OCI-LY7 (cell line): Measurements from ENCODE around the gene REELD1. TPM values are rescaled to one million over a fixed set of nuclear protein-coding genes. Genes with fewer than 3 reads are reported as not detected.

Experiments used
- BruUV-seq: library from RNA; stranded (reverse); fragments of 400-500 nt; replicated peaks from 2 replicates; lab custom pipeline; 2021; lab: Mats Ljungman, UMichigan
- CTCF ChIA-PET: fragments of 300-600 bp; sonication (Branson Sonifier 250); formaldehyde crosslinking; loops from one replicate; lab custom pipeline; 2022; ENCODE audit warnings: antibody characterized with exemption; ENCODE audit not compliant: unreplicated experiment; lab: Charles Lee
- POLR2A ChIA-PET: fragments of 300-600 bp; sonication (Branson Sonifier 250); formaldehyde crosslinking; loops from one replicate; lab custom pipeline; 2022; ENCODE audit warnings: antibody characterized with exemption; lab: Charles Lee
- DNase-seq: peaks from one replicate; pipeline ENCODE4 v3.0.0-alpha.2; 2015; ENCODE audit warnings: low spot score
- H2AFZ ChIP-seq: fragments of 200-600 bp; sonication (generic), shearing (Covaris generic); 2 replicates; pipeline ENCODE4 v1.6.1; 2014; ENCODE audit warnings: mild to moderate bottlenecking, antibody characterized with exemption, low read length, moderate library complexity
- H3K27ac ChIP-seq: fragments of 200-600 bp; sonication (generic); 2 replicates; pipeline ENCODE4 v1.5.1; 2014; ENCODE audit warnings: mixed run types, low read depth, mild to moderate bottlenecking, moderate library complexity, low read length, inconsistent platforms; ENCODE audit not compliant: poor library complexity, severe bottlenecking
- H3K36me3 ChIP-seq: fragments of 200-600 bp; sonication (generic); 2 replicates; pipeline ENCODE4 v1.6.1; 2014; ENCODE audit warnings: mild to moderate bottlenecking, antibody characterized with exemption, low read length, moderate library complexity, mixed read lengths; ENCODE audit not compliant: insufficient read depth
- H3K4me1 ChIP-seq: fragments of 200-600 bp; sonication (generic); 2 replicates; pipeline ENCODE4 v1.5.1; 2014; ENCODE audit warnings: mild to moderate bottlenecking, low read length; ENCODE audit not compliant: insufficient read depth, poor library complexity, severe bottlenecking
- H3K4me2 ChIP-seq: fragments of 200-600 bp; sonication (generic); 2 replicates; pipeline ENCODE4 v1.6.1; 2014; ENCODE audit warnings: mild to moderate bottlenecking, low read length
- H3K4me3 ChIP-seq: fragments of 200-600 bp; sonication (generic); 2 replicates; pipeline ENCODE4 v1.5.1; 2014; ENCODE audit warnings: mild to moderate bottlenecking, low read depth, low read length; ENCODE audit not compliant: poor library complexity, severe bottlenecking
- H3K79me2 ChIP-seq: fragments of 200-600 bp; sonication (generic); 2 replicates; pipeline ENCODE4 v1.6.1; 2016; ENCODE audit warnings: low read depth, mild to moderate bottlenecking, low read length, moderate library complexity, mixed read lengths; ENCODE audit not compliant: insufficient read depth
- H3K9me2 ChIP-seq: fragments of 200-600 bp; sonication (generic); 2 replicates; pipeline ENCODE4 v1.6.1; 2016; ENCODE audit warnings: mild to moderate bottlenecking, low read length, mixed read lengths; ENCODE audit not compliant: insufficient read depth
- H3K9me3 ChIP-seq: fragments of 200-600 bp; sonication (generic); 2 replicates; pipeline ENCODE4 v1.6.1; 2014; ENCODE audit warnings: mild to moderate bottlenecking, mixed run types, low read length, mixed read lengths
- H4K20me1 ChIP-seq: fragments of 200-600 bp; sonication (generic); 2 replicates; pipeline ENCODE4 v1.6.1; 2014; ENCODE audit warnings: mild to moderate bottlenecking, antibody characterized with exemption, low read length, moderate library complexity, mixed read lengths; ENCODE audit not compliant: insufficient read depth
- EZH2phosphoT487 ChIP-seq: fragments of 200-600 bp; sonication (generic); IDR thresholded peaks from 2 replicates; pipeline ENCODE4 v1.6.1; 2018; ENCODE audit warnings: low read depth, borderline replicate concordance, mild to moderate bottlenecking, mixed run types, antibody characterized with exemption, low read length, moderate library complexity, mixed read lengths
- intact Hi-C: fragments of 100-400 bp; cut with micrococcal nuclease; formaldehyde crosslinking; loops from one replicate; pipeline ENCODE4 v1.10.0; 2022; ENCODE audit not compliant: unreplicated experiment
- total RNA-seq, 2 experiments: library from RNA; depleted of rRNA in 1 of 2; stranded (reverse); fragments of >200 nt in 1 of 2; shearing (Covaris generic) in 1 of 2; gene quantifications; 2 replicates each; pipeline ENCODE4 v1.2.3, GENCODE V29; 2014 to 2022
- TF ChIP-seq, protein P1 (sequence below): fragments of 200-600 bp; sonication (generic); conservative IDR thresholded peaks from 2 replicates; pipeline ENCODE4 v1.5.1; 2014; ENCODE audit warnings: mild to moderate bottlenecking, antibody characterized with exemption, low read length, moderate library complexity, mixed read lengths

REELD1 gene
- total RNA-seq, 2 experiments from 2014 or later: 0.63 TPM; not detected in 1

- Histone ChIP-seq H3K79me2 (no peaks in the 10 kb centered on the region), H3K4me1 (no peaks in the 10 kb centered on the region), H3K9me3 (no peaks in the 10 kb centered on the region), H3K27ac (no peak overlapping the region), H3K36me3 (no peaks in the 10 kb centered on the region), H2AFZ (no peak overlapping the region), H3K4me2 (no peak overlapping the region), H3K9me2 (no peaks in the 10 kb centered on the region), H3K4me3 (no peak overlapping the region), H4K20me1 (no peaks in the 10 kb centered on the region)
- intact Hi-C loops: no loop called here
- POLR2A ChIA-PET: interaction anchor here (0.6 to 1.1 kb wide), 3 partner anchors 9 to 314 kb away, joined by 3 read pairs; no protein-coding TSS in a partner anchor
- DNase-seq: no peak
- no peak for TF ChIP-seq EZH2phosphoT487
- TF ChIP-seq, protein P1, sequence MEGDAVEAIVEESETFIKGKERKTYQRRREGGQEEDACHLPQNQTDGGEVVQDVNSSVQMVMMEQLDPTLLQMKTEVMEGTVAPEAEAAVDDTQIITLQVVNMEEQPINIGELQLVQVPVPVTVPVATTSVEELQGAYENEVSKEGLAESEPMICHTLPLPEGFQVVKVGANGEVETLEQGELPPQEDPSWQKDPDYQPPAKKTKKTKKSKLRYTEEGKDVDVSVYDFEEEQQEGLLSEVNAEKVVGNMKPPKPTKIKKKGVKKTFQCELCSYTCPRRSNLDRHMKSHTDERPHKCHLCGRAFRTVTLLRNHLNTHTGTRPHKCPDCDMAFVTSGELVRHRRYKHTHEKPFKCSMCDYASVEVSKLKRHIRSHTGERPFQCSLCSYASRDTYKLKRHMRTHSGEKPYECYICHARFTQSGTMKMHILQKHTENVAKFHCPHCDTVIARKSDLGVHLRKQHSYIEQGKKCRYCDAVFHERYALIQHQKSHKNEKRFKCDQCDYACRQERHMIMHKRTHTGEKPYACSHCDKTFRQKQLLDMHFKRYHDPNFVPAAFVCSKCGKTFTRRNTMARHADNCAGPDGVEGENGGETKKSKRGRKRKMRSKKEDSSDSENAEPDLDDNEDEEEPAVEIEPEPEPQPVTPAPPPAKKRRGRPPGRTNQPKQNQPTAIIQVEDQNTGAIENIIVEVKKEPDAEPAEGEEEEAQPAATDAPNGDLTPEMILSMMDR: no peak
- CTCF ChIA-PET: no interaction called here
- no TSS peak for BruUV-seq
Observed at GRCh38 chr4:146211440-146211839, 2.9 kb upstream of the REELD1 start.

- ChIA-PET POLR2A (interaction anchor here (1.2 kb wide), 2 partner anchors 8 to 18 kb away, joined by 3 to 6 read pairs; no protein-coding TSS in a partner anchor), CTCF (no interaction called here)
- no peak overlapping the region for H3K27ac ChIP-seq
- no TSS peak for BruUV-seq
- H3K4me2 ChIP-seq: no peak overlapping the region
- no peaks in the 10 kb centered on the region for H4K20me1 ChIP-seq
- H3K79me2 ChIP-seq: no peaks in the 10 kb centered on the region
- no peaks in the 10 kb centered on the region for H3K4me1 ChIP-seq
- H3K9me3 ChIP-seq: no peaks in the 10 kb centered on the region
- H3K9me2 ChIP-seq: no peaks in the 10 kb centered on the region
- no peaks in the 10 kb centered on the region for H3K36me3 ChIP-seq
- no peak overlapping the region for H2AFZ ChIP-seq
- TF ChIP-seq EZH2phosphoT487: no peak
- TF ChIP-seq, protein P1: no peak
- no peak for DNase-seq
- intact Hi-C loops: no loop called here
- H3K4me3 ChIP-seq: no peak overlapping the region
Observed at GRCh38 chr4:146212781-146213180, 1.6 kb upstream of the REELD1 start.

- H3K9me2 ChIP-seq: no peaks in the 10 kb centered on the region
- ChIA-PET POLR2A (interaction anchor here (0.7 kb wide), 1 partner anchor 7 kb away, joined by 3 read pairs; no protein-coding TSS in a partner anchor), CTCF (interaction anchor here (0.6 kb wide), 1 partner anchor 702 kb away, joined by 3 read pairs; no protein-coding TSS in a partner anchor)
- no TSS peak for BruUV-seq
- TF ChIP-seq, protein P1: no peak
- no peak for TF ChIP-seq EZH2phosphoT487
- no peaks in the 10 kb centered on the region for H3K79me2 ChIP-seq
- no peak for DNase-seq
- H3K9me3 ChIP-seq: no peaks in the 10 kb centered on the region
- no peak overlapping the region for H3K27ac ChIP-seq
- no peaks in the 10 kb centered on the region for H4K20me1 ChIP-seq
- no peak overlapping the region for H3K4me2 ChIP-seq
- H3K4me1 ChIP-seq: peaks cover 6% of the 10 kb centered on the region
- no peaks in the 10 kb centered on the region for H3K36me3 ChIP-seq
- intact Hi-C loops: no loop called here
- no peak overlapping the region for H3K4me3 ChIP-seq
- H2AFZ ChIP-seq: no peak overlapping the region
Observed at GRCh38 chr4:146222313-146222712, 8.0 kb downstream of the REELD1 start.
